Stimulated activated CD4-positive, alpha-beta T cell treated with anti-CD3 and anti-CD28 coated beads, TNF-alpha, amount 100 ng/mL, for 1 hour (primary cell): ENCODE results near the gene ALOX5.

ENCODE experiments used
- DNase-seq, 3 donors: peaks; one replicate each; pipeline ENCODE4 v3.0.0-alpha.2; 2020; ENCODE audit warnings: low read depth in 3 of 3, low spot score in 1 of 3

ALOX5 gene

DNA sequence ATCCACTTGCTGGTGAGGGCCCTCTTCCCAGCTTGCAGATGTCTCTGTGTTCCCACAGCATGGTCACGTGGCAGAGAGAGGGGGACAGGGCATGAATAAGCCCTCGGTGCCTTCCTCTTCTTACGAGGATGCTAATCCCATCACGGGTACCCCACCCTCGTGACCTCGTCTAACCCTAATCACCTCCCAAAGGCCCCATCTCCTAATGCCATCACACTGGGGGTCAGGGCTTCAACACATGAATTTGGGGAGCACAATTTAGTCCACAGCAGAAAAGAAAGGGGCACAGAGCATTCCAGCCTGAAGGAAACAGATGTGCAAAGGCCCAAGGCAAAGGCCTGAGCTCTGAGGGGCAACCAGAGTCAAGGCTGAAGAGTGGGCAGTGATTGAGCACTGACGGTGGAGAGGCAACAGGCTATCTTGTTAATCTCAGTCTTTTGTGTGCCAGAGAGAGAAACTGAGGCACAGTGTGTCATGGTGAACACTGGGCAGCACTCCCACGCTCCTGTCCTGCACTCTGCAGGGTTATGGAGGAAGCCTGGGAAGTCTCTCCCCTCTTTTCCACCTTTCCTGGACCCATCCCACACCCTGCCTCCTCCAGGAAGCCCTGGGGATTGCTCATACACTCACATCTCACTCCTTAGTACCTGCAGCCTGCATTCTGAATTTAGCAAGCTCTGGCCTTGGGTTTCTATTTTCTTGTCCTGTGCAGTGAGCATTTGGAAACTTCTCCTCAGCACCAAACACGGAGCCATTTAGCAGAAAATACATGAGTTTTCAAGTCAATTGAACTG, 49.0 kb downstream of the ALOX5 start:
- DNase-seq: no peak

DNA sequence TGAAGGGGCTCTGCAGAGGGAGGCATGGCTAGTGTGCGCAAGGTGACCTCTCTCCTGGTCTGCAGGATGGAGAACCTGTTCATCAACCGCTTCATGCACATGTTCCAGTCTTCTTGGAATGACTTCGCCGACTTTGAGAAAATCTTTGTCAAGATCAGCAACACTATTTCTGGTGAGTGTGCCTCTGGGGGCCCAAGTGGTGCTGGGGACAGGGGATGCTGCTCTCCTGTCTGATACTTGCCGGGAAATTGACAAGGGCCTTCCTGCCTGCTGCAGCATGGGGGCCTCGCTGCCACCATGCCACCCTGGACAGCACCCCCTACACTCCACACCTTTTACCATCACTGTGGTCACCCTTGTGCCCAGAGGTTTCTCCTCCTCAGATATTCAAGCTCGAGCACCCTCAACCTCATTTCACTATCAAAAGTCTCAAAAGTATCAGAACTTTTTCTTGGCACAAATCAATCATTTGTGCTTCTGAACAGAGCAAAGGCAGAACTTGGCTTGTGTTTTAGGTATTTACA, 50.0 kb downstream of the ALOX5 start:
- no peak for DNase-seq

DNA sequence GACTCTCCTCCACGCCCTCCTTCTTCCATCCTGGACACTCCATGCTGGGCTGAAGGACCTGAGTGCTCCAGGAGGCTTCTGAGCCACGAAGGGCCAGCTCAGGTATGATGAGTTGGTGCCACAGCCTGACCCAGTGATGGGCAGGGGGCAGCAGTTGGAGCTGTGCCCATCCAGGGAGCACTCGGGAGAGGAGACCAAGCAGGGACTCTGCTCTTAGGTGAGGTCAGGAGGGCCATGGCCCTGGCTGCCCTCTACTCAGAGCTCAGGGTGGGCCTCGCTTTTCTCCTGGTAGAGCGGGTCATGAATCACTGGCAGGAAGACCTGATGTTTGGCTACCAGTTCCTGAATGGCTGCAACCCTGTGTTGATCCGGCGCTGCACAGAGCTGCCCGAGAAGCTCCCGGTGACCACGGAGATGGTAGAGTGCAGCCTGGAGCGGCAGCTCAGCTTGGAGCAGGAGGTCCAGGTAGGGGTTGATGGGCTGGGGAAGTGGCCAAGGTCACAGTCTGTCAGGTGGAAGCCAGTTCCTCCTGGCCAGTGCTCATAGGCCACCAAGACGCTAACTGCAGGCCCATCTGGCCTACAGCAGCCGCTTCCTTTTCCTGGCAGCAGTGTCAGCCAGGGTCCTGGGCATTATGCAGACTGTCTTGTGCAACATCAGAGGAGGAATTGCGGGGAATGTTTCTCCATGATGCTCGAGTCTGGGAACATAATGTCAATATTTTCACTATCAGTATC, 50.8 kb downstream of the ALOX5 start:
- DNase-seq: no peak

DNA sequence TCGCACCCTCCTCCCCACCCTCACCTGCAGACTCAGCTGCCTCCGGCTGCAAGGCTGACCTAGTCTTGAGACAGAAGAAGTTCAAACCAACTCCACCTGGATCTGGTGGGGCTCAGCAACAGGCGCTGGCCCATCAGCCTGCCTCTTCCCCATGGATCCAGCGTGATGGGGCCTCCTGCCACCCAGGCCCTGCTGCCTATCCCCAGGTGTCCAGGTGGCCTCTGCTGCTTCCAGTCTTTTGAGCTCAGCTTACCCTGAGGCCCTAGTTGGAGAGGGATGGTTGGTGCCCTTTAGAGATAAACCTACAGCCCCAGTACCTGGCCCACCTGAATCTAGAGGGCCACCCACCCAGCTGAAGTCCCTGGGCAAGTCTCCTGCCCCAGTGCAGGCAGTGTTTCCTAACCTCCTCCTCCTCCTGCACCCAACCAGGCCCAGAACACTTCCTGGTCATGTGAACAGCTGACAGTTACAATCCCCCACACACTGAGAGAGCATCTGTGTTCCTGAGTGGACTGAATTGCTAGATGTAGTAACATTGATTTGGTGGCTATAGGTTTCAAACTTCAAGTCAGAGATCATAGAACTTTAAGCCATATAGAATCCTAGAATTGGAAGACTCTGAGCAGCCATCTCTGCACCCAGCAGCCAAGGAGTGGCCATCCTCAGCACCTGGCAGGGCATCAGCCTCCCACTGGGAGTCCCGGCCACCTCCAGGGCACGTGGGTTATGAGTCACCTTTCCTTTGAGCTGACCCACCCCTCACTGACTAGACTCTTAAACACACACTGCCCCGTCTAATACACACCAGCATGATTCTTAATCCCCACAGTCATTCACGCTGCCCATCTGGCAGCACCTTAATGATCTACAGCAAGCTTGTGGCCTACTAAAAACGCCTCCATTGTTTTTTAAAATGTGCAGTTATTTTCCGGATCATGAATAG, 51.9 kb downstream of the ALOX5 start:
- no peak for DNase-seq

DNA sequence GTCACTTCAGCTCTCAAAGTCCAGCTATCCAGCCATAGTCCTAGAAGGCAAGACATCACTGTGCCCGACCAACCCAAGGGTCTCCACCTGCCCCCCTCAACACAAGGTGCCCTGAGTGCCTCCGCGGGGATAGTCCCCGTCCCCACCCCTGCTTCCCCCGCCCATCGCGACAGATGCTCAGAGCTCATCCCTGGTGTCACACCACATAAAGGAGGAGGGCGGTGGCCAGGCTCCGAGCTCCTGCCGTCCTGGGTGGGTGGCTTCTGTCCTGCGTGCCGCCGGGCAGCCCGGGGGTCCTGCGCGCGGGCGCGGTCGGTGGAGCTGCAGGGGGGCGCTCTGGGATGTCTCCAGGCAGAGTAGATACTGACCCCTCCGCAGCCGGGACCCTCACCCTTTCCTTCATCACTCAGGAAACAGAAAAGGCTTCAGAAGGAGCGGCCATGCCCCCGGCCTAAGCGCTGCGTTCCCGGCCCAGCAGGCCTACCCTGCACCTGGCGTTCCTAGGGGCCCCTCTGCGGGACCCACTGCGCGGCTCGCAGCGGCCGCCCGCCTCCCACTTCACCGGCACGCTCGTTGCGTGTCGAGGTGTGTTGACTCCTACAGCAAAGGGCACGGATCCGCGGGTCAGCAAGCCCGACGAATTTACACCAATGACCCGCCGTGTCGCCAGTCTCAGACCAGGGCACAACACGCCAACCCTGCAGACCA, 53.4 kb downstream of the ALOX5 start:
- no peak for DNase-seq

DNA sequence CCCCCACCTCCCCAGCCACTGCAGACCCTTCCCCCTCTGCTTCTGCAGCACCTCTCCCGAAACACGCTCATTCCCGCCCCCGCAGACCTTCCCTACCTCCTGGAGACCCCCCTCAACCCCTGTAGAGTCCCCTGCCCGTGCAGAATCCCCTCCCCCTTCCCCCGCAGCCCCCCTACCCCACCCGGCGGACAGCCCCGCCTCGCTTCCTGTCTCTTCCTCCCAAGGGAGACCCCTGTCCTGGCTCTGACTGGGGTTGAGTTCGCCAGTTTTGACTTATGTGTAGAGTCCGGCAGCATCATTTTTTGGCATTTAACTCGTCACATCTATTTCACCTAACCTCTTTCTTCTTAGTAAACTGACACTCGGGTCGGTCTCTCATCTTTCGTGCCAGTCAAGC, 54.0 kb downstream of the ALOX5 start:
- DNase-seq: no peak

DNA sequence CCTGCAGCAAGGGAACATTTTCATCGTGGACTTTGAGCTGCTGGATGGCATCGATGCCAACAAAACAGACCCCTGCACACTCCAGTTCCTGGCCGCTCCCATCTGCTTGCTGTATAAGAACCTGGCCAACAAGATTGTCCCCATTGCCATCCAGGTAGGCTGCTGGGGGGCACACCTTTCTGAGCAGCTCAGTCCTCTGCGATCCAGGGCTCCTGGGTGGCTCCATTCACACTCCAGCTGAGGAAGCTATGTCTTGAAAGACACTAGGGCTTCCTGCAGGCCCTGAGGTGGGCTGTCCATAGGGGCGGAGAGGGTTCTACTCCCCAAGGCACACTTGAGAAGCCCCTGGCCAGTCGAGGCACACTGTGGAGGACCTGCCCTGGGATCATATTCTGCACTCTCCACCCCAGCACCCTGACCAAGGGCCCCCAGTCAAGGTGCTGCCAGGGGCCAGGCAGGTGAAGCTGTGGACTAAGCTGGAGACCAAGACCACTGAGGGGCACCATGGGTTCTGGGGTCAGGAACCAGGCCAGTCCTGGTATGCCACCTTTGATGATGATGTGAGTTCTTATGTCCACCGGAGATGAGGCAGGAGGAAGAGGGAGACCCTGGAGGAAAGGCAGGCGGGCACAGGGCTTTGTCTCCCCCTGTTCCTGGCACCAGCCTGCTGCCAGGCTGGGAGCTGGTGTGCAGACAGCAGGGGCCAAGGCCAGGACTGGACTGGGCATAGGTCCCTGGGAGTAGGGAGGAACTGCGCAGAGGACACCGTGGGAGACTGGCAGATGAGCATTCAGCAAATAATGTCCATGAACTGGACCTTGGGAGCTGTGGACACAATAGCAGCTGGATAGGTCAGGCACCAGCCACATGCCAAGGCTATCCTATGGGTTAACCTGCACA, 54.8 kb downstream of the ALOX5 start:
- no peak for DNase-seq

DNA sequence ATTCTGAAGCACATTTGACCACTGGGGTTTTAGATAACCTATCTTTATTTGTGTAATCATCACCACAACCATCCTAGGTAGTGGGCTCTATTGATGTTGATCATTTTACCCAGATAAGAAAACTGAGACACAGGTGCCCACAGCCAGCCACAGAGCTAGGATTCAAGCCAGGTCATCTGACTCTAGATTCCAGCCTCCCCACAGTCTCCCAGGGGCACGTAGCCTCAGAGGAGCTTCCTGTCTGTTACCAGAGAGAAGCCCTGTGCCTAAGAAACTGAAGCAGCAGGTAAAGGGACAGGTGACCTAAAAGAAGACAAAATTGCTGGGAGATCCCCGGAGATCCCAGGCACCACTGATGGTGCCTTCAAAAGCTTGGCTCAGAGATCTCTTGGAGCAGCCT, 55.8 kb downstream of the ALOX5 start:
- DNase-seq: no peak

DNA sequence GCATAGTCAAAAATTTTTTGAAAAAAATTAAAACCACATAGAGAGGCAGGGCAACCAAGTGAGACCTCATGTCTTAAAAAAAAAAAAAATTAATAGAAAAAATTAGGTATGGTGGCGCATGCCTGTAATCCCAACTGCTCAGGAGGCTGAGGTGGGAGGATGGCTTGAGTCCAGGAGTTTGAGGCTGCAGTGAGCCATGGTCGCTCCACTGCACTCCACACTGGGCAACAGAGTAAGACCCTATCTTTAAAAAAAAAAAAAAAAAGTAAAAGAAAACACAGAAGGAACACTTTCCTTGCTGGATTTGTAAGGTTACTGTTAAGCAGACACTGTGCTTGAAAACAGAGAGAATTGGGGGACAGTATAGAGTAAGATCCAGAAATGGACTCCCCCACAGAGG, 58.1 kb downstream of the ALOX5 start:
- DNase-seq: no peak

DNA sequence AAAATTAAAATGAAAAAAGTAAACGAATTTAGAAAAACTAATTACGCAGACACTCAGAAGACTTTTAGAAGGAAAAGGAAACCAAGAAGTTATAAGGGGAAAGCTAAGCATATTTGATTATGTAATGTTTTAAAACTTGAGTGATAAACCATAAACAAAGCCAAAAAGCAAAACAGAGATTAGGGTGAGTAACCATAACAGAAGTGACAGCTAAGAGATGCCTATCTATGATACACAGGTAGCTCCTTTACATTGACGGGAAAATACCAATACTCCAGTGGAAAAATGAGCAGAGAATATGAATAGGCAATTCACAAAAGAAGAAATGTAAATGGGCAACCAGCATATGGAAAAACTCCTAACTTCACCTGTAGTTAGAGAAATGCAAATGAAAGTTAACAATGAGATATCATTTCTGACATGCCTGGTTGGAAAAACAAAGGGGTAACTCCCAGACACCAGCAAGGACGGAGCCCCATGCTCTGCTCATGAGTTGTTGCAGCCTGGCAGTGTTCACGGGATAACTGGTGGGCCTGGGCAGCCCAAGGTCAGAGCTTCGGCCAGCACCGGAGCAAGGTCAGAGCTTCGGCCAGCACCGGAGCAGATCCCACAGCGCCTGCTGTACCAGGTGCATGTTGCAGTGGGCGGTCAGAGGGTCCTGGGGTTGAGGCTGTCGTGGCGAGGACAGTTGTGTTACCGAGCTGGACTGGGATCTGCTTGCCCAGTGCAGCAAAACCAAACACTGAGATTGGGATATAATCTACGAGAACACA, 58.9 kb downstream of the ALOX5 start:
- no peak for DNase-seq

DNA sequence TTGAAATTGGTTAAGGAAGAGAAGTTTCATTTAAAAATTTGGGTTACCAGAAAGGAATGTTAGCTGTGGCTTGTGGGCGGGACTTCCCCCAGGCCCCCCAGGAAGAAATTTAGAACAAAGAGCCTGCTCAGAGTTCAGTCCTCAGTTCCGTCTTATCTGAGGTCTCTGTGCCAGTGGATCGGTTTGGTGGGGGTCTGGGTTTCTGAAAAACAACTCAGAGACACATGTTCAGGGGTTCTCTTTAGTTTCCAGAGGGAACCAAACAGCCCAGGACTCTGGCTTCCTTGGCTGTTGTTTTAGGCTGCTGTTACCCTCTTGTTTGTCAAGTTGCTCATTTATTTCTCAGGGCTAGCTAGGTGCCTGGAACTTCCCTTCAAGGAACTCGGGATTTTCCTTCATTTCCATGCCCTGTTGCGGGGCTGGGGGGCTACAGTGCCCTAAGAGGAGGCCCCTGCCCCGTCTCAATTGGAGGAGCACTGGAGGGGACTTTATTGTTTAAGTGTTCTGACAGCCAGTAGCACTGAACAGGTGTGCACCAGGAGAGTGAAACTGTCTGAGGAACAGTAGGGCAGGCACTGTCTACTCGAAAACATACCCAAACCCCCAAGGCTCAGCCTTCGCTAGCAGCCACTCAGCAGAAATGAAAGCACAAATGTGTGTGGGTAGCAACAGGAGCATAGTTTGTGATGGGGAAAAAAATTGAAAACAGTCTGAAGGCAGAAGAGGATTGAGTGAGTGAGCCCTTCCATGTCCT, 59.9 kb downstream of the ALOX5 start:
- DNase-seq: no peak

DNA sequence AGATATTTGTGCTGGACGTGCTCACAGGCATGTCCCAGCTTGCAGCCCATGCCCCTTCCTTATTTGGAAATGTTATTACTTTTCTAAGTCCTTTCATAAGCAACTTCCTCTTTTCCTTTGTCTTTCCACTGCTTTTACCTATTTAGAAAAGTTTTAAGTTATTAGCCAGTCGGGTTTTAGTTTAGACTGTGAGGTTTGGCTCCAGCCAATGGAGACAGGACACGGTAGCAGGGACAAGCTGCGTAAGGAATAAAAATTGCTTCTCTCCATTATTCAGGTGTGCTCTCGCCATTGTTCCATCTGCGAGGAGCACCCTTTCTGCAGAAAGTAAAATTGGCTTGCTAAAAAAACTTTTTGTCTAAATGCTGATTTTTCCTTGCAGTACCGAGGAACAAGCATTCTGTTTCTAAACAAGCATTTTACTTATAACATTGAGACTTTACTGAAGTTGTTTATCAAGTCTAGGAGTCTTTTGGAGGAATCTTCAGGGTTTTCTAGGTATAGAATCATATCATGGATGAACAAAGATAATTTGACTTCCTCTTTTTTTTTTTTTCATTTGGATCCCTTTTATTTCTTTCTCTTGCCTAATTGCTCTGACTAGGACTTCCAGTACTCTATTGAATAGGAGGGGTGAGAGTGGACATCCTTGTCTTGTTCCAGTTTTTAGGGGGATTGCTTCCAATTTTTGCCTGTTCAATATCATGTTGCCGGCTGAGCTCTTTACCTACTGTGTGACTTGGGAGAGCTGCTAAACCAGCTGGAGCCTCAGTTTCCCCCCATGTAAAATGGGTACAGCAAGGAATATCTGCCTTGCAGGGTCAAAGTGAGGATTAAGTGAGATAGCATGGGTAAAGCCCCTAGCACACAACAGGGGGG, 63.8 kb downstream of the ALOX5 start:
- no peak for DNase-seq

DNA sequence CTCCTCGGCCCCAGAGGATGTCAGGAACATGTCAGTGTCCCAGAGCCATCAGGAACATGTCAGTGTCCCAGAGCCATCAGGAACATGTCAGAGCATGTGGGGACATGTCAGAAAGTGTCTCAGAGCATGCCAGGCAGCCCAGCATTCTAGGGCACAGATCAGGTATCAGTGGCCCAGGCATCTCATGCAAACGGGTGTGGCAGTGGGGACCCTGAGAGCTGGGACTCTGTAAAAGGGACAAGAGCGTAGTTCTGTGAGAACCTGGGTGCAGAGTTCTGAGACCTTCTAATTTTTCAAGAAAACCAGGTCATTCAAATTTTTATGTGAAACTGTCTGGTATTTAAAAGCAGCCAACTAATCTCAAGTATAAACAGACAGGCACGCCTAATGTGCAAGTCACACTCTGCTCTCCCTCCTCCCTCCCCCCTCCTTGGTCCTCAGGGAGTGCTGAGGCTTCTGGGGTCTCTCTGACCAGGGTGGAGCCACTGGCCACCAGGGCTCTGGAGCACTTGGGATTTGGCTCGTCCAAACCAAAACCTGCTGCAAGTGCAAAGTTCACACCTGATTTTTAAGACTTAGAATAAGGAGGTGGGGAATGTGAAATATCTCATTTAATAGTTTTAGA, 64.6 kb downstream of the ALOX5 start:
- no peak for DNase-seq

DNA sequence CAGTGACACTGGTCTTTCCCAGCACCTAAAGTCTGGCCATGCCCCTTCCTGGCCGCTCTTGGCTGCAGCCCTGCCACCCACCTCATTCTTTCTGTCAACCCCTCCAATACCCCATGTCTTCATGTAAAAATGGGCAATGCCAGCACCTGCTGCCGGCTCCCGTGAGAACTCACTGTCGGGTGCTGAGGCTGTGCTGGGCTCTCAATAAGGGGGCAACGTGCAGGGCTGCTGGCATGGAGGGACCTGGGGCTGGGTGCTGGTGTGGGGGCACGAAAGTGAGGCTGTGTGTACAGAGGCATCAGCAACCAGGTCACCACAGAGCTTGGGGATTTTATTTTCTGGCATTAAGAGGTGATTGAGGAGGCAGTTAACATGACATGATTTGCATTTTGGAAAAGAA, 65.3 kb downstream of the ALOX5 start:
- no peak for DNase-seq

DNA sequence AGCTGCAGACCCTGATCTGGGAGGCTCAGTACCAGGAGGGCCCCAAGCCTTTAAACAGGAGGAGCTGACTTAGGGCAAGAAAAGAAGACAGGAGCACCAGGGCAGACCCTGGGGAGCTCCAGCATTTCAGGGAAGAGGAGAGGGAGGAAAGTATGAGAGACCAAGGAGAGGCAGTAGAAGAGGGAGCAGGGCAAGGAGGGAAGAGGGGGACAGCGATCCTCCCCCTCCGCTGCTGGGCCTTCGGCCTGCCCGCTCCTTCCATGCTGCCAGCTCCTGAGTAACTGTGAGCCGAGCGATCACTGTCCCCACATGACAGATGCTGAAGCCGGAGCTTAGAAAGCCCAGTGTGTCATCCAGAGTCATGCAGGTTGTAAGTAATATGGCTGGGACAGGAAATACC, 65.9 kb downstream of the ALOX5 start:
- DNase-seq: no peak

DNA sequence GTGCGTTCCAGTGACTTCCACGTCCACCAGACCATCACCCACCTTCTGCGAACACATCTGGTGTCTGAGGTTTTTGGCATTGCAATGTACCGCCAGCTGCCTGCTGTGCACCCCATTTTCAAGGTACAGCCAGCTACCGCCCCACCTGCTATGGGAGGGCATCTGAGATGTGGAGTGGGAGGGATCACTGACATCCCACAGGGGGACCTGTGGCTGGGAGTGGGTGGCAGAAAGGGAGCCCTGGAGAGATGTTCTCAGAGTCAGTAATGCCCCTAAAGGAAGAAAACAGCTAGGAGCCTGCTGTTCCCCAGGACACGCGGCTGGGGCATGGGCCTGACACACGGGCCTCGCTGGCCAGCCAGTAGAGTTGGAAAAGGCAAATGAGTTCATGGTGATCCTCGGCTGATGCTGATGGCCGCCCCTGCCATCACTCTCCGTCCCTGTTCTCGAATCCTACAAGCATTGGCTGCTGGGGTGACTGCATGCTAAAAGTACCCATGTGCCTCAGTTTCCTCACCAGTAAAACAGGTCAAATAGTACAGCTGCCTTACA, 66.6 kb downstream of the ALOX5 start:
- DNase-seq: no peak
